ENCODE measurements around the gene GSTO1. TPM values are rescaled to one million over a fixed set of nuclear protein-coding genes. Genes with fewer than 3 reads are reported as not detected.
"Not testable (repeated sequence)": the region's sequence is repeated elsewhere in the genome, so short reads cannot be mapped to it uniquely, and the experiment has no call there.

Gene GSTO1
- total RNA-seq, 2 donors from 2014 or later, result 37.9 to 52.6 TPM

DNA sequence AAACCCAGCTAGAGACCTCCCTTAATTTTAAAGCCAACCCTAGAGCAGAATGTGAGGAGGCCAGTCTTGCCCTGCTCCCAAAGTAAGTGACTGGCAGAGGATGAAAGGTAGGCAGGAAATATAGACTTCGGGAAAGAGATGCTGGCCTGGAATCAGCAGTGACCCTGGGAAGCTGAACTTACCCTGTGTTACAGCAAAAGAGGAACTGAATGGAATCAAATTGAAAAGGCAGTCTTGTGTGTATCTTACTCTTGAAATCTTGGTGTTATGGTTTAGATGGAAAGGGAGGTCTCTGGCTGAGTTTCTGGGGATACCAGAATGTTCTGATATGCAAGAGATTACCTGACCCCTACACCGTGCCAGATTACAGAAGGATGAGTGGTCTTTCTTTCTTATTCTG, 14.6 kb upstream of the GSTO1 start:
- Mint-ChIP-seq H3K4me3 (no peak overlapping the region), H3K4me1 (no peaks in the 10 kb centered on the region)
- no peak for ATAC-seq

DNA sequence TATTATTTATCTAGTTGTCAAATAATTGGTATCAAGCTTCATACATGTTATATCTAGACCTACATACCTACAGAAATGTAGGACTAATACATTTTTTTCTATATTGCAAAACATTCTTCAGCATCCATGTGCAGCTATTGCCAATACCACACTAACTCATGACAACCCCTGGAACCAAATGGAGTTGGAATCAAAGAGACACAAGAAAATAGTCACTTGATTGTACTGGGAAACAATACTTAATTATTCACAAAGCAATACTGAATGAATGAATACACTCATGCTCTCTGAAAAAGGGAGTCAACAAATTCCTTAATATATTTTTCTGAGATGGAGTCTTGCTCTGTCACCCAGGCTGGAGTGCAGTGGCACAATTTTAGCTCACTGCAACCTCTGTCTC, 12.1 kb upstream of the GSTO1 start:
- no peak overlapping the region for H3K4me3 Mint-ChIP-seq
- no peak for ATAC-seq

More for the DNA sequence above, 14.6 kb upstream of the GSTO1 start:
- Mint-ChIP-seq H3K27me3 (peaks cover 57% of the 10 kb centered on the region), H3K27ac (no peak overlapping the region), H3K36me3 (ENCODE audit: low read depth) (no peaks in the 10 kb centered on the region)
- no peaks in the 10 kb centered on the region for H3K9me3 ChIP-seq (ENCODE audit: control insufficient read depth, low read length, poor library complexity, severe bottlenecking)
- no peak for DNase-seq

GRCh38 chr10:104243009-104243408, 11.7 kb upstream of the GSTO1 start:
- DNase-seq, result not testable (repeated sequence)

More for the DNA sequence above, 12.1 kb upstream of the GSTO1 start:
- Mint-ChIP-seq H3K27me3 (peaks cover 41% of the 10 kb centered on the region), H3K4me1 (no peaks in the 10 kb centered on the region), H3K27ac (no peak overlapping the region), H3K36me3 (ENCODE audit: low read depth) (no peaks in the 10 kb centered on the region)
- no peaks in the 10 kb centered on the region for H3K9me3 ChIP-seq (ENCODE audit: control insufficient read depth, low read length, poor library complexity, severe bottlenecking)
- no peak for DNase-seq

GRCh38 chr10:104243512-104243911, 11.2 kb upstream of the GSTO1 start:
- DNase-seq, result no peak
- ATAC-seq, result no peak
- Mint-ChIP-seq H3K27ac (no peak overlapping the region), H3K4me1 (no peaks in the 10 kb centered on the region), H3K27me3 (peaks cover 37% of the 10 kb centered on the region), H3K36me3 (ENCODE audit: low read depth) (no peaks in the 10 kb centered on the region), H3K4me3 (no peak overlapping the region)
- no peaks in the 10 kb centered on the region for H3K9me3 ChIP-seq (ENCODE audit: control insufficient read depth, low read length, poor library complexity, severe bottlenecking)

More at GRCh38 chr10:104243009-104243408, 11.7 kb upstream of the GSTO1 start:
- H3K9me3 ChIP-seq (ENCODE audit: control insufficient read depth, low read length, poor library complexity, severe bottlenecking); H3K27ac Mint-ChIP-seq; H3K36me3 Mint-ChIP-seq (ENCODE audit: low read depth); H3K4me1 Mint-ChIP-seq; ATAC-seq; H3K4me3 Mint-ChIP-seq: not testable (repeated sequence)
- H3K27me3 Mint-ChIP-seq, result peaks cover 36% of the 10 kb centered on the region

GRCh38 chr10:104245066-104245632, 9.5 kb upstream of the GSTO1 start:
- H3K4me1 Mint-ChIP-seq, result no peaks in the 10 kb centered on the region
- no peaks in the 10 kb centered on the region for H3K9me3 ChIP-seq (ENCODE audit: control insufficient read depth, low read length, poor library complexity, severe bottlenecking)
- DNase-seq, result no peak
- ATAC-seq, result no peak
- no peak overlapping the region for H3K27ac Mint-ChIP-seq
- H3K36me3 Mint-ChIP-seq (ENCODE audit: low read depth), result no peaks in the 10 kb centered on the region
- H3K27me3 Mint-ChIP-seq, result peaks cover 40% of the 10 kb centered on the region
- no peak overlapping the region for H3K4me3 Mint-ChIP-seq

DNA sequence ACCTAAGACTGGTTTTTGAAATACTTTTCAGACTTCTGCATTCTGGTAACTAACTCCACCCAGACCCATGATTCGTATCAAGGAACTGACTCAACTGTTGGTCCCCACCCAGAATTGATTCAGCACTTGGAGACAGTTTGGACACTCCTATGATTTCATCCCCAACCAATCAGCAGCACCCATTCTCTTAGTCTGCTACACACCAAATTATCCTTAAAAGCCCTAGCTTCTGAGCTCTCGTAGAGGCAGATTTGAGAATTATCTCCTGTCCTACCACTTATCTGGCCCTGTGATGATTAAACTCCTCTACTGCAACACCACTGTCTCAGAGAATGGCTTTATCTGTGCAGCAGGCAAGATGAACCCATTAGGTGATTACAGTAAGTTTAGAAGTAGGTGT, 7.7 kb upstream of the GSTO1 start:
- peaks cover 32% of the 10 kb centered on the region for H3K27me3 Mint-ChIP-seq
- H3K27ac Mint-ChIP-seq, result no peak overlapping the region
- ATAC-seq (peak; percentile 54), DNase-seq (no peak)
- H3K4me3 Mint-ChIP-seq, result no peak overlapping the region
- no peaks in the 10 kb centered on the region for H3K36me3 Mint-ChIP-seq (ENCODE audit: low read depth)
- no peaks in the 10 kb centered on the region for H3K4me1 Mint-ChIP-seq
- H3K9me3 ChIP-seq (ENCODE audit: control insufficient read depth, low read length, poor library complexity, severe bottlenecking), result no peaks in the 10 kb centered on the region

DNA sequence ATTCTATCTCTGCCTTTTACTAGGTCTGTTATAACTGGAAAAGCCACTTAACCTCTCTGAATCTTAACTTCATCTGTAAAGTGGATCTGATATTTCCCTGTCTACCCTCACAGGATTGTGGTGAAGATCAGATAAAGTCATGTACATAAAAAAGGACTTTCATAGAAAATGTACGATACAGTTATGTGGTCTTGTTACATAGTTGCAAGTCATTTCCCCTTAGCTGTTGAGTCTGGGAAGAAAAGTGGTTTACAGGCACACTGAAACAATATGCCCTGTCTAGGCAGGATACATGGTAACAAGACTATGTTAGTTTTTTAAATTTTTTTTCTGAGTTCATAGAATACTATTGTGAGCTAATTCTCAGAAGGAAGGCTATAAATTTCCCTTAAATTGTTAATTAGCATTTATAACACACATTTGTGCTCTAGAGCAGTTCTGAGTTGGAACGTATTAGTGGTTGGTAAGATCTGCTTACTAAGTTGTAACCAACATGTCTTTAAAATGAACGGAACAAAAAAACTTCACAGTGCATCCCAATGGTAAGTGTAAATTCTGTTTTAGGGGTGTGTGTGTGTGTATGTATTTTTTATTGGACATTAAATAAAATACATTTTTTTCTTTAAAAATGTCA, 7.1 kb upstream of the GSTO1 start:
- no peaks in the 10 kb centered on the region for H3K9me3 ChIP-seq (ENCODE audit: control insufficient read depth, low read length, poor library complexity, severe bottlenecking)
- Mint-ChIP-seq H3K4me3 (no peak overlapping the region), H3K27ac (no peak overlapping the region)

GRCh38 chr10:104248931-104249330, 5.8 kb upstream of the GSTO1 start:
- H3K4me1 Mint-ChIP-seq; ATAC-seq; H3K27ac Mint-ChIP-seq; DNase-seq; H3K4me3 Mint-ChIP-seq; H3K36me3 Mint-ChIP-seq (ENCODE audit: low read depth); H3K9me3 ChIP-seq (ENCODE audit: control insufficient read depth, low read length, poor library complexity, severe bottlenecking): not testable (repeated sequence)
- H3K27me3 Mint-ChIP-seq, result peaks cover 24% of the 10 kb centered on the region

More for the DNA sequence above, 7.1 kb upstream of the GSTO1 start:
- no peak for DNase-seq
- H3K27me3 Mint-ChIP-seq, result peaks cover 32% of the 10 kb centered on the region
- no peaks in the 10 kb centered on the region for H3K36me3 Mint-ChIP-seq (ENCODE audit: low read depth)
- ATAC-seq, result peak; percentile 25
- no peaks in the 10 kb centered on the region for H3K4me1 Mint-ChIP-seq

GRCh38 chr10:104250371-104250770, 4.3 kb upstream of the GSTO1 start:
- DNase-seq (no peak), ATAC-seq (no peak)
- no peaks in the 10 kb centered on the region for H3K9me3 ChIP-seq (ENCODE audit: control insufficient read depth, low read length, poor library complexity, severe bottlenecking)
- Mint-ChIP-seq H3K27me3 (peaks cover 24% of the 10 kb centered on the region), H3K36me3 (ENCODE audit: low read depth) (no peaks in the 10 kb centered on the region), H3K27ac (no peak overlapping the region), H3K4me1 (peaks cover 11% of the 10 kb centered on the region), H3K4me3 (no peak overlapping the region)

DNA sequence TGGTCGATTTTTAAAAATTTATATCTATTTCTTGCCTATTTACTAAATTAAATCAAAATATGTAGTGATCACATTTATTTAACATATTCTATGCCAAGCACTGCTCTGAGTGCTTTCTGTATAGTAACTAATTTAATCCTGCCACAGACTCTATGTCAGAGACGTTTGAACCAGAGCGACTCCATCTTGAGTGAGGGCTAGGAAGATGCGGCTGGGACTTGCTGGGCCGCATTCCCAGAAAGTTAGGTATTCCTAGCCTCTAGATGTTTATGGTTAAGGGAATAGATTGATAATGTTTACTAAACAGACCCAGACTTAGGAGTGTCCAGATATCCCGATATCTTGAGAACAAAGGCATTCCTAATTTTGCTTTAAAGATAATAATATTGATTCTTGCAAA, 3.2 kb upstream of the GSTO1 start:
- H3K27ac Mint-ChIP-seq, result no peak overlapping the region
- peaks cover 21% of the 10 kb centered on the region for H3K4me1 Mint-ChIP-seq
- DNase-seq, result no peak
- H3K36me3 Mint-ChIP-seq (ENCODE audit: low read depth), result peaks cover 2% of the 10 kb centered on the region
- peaks cover 24% of the 10 kb centered on the region for H3K27me3 Mint-ChIP-seq
- ATAC-seq, result no peak
- no peaks in the 10 kb centered on the region for H3K9me3 ChIP-seq (ENCODE audit: control insufficient read depth, low read length, poor library complexity, severe bottlenecking)
- no peak overlapping the region for H3K4me3 Mint-ChIP-seq

- DNase-seq (no peak), ATAC-seq (no peak)
- Mint-ChIP-seq H3K27me3 (peaks cover 24% of the 10 kb centered on the region), H3K36me3 (ENCODE audit: low read depth) (peaks cover 2% of the 10 kb centered on the region), H3K4me3 (no peak overlapping the region), H3K27ac (peak overlapping the region; percentile 11), H3K4me1 (peaks cover 26% of the 10 kb centered on the region)
- no peaks in the 10 kb centered on the region for H3K9me3 ChIP-seq (ENCODE audit: control insufficient read depth, low read length, poor library complexity, severe bottlenecking)
These were observed 2.3 kb upstream of the GSTO1 start for GRCh38 chr10:104252368-104252767.

DNA sequence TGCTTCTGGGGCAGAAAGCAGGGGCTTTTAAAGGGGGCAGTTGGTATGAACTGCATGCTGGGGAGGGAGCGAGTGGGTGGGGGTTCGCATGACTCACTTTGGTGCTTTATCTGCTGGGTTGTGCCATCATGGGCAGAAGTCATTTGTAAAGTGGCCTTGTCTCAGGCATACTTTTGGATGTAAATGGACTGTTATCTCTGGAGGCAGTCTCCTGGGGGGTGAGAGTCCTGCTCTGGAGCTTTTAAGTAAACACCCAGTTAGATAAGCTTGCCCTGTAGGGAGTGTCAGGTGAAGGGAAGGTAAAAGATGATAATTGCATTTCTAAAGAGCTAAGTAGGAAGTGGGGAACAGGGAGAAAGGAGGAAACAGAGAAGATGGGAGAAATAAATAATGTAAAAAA, 1.6 kb upstream of the GSTO1 start:
- Mint-ChIP-seq H3K4me3 (peak overlapping the region; percentile 53), H3K27me3 (peaks cover 24% of the 10 kb centered on the region), H3K27ac (peak overlapping the region; percentile 95), H3K36me3 (ENCODE audit: low read depth) (peaks cover 5% of the 10 kb centered on the region), H3K4me1 (peaks cover 29% of the 10 kb centered on the region)
- no peak for DNase-seq
- H3K9me3 ChIP-seq (ENCODE audit: control insufficient read depth, low read length, poor library complexity, severe bottlenecking), result no peaks in the 10 kb centered on the region
- ATAC-seq, result no peak

GRCh38 chr10:104253606-104254410, 884 bp upstream of the GSTO1 start:
- DNase-seq (no peak), ATAC-seq (no peak)
- peak overlapping the region; percentile 95 for H3K27ac Mint-ChIP-seq
- H3K27me3 Mint-ChIP-seq, result peaks cover 20% of the 10 kb centered on the region
- H3K4me3 Mint-ChIP-seq, result peak overlapping the region; percentile 97
- peaks cover 9% of the 10 kb centered on the region for H3K36me3 Mint-ChIP-seq (ENCODE audit: low read depth)
- H3K9me3 ChIP-seq (ENCODE audit: control insufficient read depth, low read length, poor library complexity, severe bottlenecking), result no peaks in the 10 kb centered on the region
- peaks cover 34% of the 10 kb centered on the region for H3K4me1 Mint-ChIP-seq
